Measurements from ENCODE around the gene VRK3.
A peak's percentile ranks its signal among the peaks of the same experiment; 100 is the strongest.
"Not testable (repeated sequence)": the region's sequence is repeated elsewhere in the genome, so short reads cannot be mapped to it uniquely, and the experiment has no call there.

VRK3 gene, protein sequence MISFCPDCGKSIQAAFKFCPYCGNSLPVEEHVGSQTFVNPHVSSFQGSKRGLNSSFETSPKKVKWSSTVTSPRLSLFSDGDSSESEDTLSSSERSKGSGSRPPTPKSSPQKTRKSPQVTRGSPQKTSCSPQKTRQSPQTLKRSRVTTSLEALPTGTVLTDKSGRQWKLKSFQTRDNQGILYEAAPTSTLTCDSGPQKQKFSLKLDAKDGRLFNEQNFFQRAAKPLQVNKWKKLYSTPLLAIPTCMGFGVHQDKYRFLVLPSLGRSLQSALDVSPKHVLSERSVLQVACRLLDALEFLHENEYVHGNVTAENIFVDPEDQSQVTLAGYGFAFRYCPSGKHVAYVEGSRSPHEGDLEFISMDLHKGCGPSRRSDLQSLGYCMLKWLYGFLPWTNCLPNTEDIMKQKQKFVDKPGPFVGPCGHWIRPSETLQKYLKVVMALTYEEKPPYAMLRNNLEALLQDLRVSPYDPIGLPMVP

DNA sequence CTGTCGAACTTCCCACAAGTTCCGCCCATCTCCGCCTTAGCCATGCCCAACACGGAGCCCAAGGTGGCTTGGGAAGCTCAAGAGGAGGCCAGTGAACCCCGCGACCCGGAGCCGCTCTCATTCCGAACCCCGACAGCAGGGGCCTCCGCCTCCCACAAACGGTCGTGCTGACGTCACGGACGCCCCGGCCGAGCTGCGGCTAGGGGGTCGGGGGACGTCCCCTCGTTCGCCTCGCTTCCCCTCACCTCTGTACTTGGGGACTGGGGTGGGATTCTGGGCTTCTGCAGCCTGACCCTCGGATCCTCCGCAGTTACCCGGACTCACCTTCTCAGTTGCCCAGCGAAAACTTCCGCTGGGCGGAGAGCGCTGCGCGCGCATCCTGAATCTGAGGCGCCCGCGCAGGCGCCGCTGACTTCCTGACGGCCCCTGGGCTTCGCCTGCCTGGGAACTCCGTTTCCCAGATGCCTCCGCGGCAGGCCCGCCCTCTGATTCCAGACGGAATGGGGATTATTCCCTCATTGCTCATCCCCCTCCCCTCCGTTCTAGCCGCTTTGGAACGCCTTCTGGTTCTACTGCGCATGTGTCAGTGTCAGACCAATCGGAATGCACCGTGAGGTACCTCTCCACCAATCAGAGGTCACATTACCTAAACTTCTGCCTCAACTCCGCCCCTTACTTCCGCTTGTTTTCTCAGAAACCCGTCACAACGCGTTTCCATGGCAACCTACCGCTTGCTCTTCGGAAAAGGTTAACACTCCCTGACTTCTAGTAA lies at the start of gene VRK3:
TSS of gene VRK3 (minus strand) at position 351 of the 772 bp plus-strand sequence. CDS start 9,210 bp downstream, outside the sequence.
- DNase-seq (ENCODE audit: low spot score) = peak; percentile 99
- peak; percentile 87 for FAIRE-seq

GRCh38 chr19:50068382-50068781 lies 43.2 kb upstream of the VRK3 start:
- not testable (repeated sequence) for DNase-seq (ENCODE audit: low spot score); FAIRE-seq

DNA sequence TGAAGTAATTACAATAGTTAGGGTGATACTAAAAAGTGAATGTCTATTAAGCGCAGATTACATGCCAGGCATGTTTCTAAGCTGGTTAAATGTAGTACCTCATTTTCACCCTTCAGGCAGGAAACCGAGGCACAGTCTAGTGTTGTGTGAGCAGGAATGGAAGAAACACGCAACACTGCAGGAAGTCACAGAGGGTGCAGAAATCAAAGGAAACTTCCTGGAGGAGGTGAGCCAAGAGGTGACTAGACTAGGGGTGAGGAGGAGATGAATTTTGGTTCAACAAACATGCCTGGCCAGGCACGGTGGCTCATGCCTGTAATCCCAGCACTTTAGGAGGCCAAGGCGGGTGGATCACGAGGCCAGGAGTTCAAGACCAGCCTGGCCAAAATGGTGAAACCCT lies 42.4 kb upstream of the VRK3 start:
- FAIRE-seq = no peak
- DNase-seq (ENCODE audit: low spot score) = no peak

DNA sequence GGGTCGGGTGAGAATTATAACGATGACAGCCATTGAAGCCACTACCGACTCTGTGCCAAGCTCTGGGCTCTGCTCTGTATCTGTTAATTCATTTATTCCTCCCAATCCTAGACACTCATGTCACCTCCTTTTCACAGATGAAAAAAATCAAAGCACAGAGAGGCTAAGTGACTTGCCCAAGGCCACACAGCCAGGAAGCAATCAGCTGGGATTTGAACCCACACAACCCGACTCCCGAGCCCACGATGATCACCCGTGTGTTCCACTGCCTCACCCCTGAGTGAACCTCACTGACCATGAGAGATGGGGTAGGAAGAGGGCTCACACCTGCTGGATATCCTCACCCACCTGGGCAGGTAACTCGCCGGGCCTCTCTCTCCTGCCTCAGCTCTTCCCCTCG lies 40.8 kb upstream of the VRK3 start:
- no peak for DNase-seq (ENCODE audit: low spot score)
- FAIRE-seq = no peak

GRCh38 chr19:50061650-50062049 lies 36.5 kb upstream of the VRK3 start:
- DNase-seq (ENCODE audit: low spot score) = no peak
- no peak for FAIRE-seq

DNA sequence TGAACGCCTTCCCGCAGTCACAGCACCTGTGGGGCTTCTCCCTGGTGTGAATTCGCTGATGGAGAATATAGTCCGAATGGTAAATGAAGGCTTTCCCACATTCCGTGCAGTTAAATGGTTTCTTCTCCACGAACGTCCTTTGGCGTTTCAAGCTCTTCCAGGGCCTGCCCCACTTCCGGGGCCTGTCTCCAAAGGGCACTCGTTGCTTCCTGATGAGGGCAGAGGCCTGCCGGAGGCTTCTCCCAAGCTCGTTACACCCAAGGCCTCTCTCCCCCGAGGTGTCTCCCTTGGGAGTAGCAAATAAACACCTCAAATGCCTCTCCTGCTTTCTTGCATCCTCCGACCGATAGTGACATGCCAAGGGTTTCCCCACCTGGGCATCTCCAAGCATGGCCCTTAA lies 34.9 kb upstream of the VRK3 start:
- FAIRE-seq (no peak), DNase-seq (ENCODE audit: low spot score) (no peak)

DNA sequence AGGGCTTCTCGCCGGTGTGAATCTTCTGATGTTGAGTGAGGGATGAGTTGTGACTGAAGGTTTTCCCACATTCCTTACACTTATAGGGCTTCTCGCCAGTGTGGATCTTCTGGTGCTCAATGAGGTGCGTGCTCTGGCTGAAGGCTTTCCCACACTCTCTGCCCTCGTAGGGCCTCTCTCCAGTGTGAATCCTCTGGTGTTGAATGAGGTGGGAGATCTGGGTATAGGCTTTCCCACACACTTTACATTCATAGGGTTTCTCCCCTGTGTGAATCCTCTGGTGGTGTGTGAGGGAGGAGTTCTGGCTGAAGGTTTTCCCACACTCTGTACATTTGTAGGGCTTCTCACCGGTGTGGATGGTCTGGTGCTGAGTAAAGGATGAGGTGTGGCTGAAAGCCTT lies 33.9 kb upstream of the VRK3 start:
- no peak for DNase-seq (ENCODE audit: low spot score)
- no peak for FAIRE-seq

GRCh38 chr19:50058425-50058824 lies 33.3 kb upstream of the VRK3 start:
- FAIRE-seq (no peak), DNase-seq (ENCODE audit: low spot score) (no peak)

DNA sequence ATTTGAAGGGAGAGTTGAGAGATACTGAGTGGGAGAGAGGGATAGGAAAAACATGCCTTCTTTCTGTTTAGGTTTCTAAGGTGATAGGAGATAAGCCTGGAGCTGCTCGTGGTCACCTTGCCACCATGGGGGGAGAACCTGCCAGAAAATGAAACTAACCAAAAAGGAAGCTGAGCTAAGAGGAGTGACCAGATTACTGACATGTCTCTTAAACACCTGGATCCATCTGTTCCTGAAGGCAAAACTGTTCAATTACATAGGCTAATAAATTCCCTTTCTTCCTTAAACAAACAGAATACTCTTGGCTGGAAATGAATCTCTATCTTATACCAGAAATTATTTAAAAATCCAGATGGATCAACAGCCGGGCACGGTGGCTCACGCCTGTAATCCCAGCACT lies 27.9 kb upstream of the VRK3 start:
- FAIRE-seq (no peak), DNase-seq (ENCODE audit: low spot score) (no peak)

DNA sequence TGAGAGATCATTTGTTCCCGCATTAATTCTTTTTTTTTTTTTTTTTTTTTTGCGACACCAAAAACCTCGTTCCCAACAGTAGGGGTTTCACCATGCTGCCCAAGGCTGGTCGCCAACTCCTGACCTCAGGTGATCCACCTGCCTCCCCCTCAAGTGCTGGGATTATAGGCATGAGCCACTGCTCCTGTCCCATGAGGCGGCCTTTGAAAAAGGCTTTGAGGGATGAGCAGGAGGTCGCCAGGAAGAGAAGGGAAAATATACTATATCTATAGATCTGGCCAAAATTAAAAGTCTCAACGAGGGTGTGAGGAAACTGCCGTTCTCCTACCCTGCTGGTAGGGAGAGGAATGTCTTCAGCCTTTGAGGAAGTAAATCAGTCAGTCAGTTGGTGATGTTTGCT lies 26.8 kb upstream of the VRK3 start:
- FAIRE-seq (no peak), DNase-seq (ENCODE audit: low spot score) (no peak)

GRCh38 chr19:50051228-50051895 lies 26.2 kb upstream of the VRK3 start:
- FAIRE-seq; DNase-seq (ENCODE audit: low spot score): not testable (repeated sequence)

DNA sequence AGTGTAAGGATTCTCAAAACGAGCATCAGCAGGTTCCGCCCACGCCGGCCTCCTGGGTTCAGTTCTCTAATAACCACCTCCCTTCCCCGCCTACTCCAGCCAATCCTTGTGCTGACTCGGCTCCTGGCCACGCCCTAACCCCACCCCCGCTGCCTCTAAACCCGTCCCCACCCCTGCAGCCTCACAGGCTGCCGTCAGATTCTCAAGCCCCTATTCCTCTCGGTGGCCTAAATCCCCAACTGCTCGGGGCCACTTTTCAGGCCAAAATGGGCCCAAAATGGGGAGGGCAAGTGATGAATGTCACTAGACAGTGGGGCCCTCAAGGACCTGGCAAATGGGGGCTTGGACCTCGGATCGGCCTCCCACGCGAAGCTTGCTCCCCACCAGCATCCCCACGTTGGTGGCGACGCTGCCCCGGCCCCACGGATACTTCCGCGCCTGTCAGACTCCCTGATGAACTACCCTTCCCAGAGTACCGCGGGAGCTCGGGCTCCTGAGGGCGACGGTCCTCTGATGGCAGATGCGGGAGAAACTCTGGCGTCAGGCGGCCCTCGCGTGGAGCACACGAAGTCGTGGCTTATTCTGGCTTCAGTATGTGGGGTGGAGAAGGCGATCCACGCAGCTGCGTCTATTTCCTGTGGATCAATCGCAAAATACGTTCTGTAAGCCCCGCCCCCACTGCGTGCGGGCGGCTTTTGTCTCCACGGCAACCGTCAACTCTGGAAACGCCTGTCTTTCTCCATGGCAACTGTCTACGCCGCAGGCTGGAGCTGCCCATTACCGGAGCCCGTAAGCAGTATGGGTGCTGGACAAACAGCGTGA lies 25.4 kb upstream of the VRK3 start:
- no peak for DNase-seq (ENCODE audit: low spot score)
- FAIRE-seq = no peak

GRCh38 chr19:50047671-50048070 lies 22.5 kb upstream of the VRK3 start:
- FAIRE-seq (no peak), DNase-seq (ENCODE audit: low spot score) (no peak)

GRCh38 chr19:50046649-50047503 lies 21.7 kb upstream of the VRK3 start:
- FAIRE-seq (no peak), DNase-seq (ENCODE audit: low spot score) (no peak)

DNA sequence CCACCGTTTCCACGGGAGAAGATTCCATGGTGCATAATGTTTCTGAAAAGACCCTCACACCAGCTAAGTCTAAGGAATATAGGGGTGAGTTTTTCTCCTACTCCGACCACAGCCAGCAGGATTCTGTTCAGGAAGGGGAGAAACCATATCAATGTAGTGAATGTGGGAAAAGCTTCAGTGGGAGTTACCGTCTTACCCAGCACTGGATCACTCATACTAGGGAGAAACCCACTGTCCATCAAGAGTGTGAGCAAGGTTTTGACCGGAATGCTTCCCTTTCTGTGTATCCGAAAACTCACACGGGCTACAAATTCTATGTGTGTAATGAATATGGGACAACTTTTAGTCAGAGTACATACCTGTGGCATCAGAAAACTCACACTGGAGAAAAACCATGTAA lies 19.8 kb upstream of the VRK3 start:
- FAIRE-seq (no peak), DNase-seq (ENCODE audit: low spot score) (no peak)

DNA sequence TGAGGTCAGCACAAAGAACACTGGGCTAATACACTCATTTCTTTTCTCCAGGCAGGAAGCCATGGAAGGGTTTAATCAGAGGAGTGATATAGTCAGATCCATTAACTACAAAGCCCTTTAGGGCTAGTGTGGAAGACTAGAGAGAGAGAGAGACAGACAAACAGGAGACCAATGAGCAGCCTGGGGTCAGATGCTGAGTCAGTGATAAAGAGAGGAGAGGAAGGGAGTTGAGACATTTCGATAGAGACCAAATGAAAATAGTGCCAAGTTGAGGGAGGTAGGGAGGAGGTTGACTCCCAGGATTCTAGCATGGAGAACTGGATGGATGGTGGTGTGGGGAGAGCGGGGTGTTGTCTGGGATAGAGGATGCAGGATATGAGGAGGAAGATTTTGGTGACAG lies 18.8 kb upstream of the VRK3 start:
- no peak for DNase-seq (ENCODE audit: low spot score)
- FAIRE-seq = no peak

DNA sequence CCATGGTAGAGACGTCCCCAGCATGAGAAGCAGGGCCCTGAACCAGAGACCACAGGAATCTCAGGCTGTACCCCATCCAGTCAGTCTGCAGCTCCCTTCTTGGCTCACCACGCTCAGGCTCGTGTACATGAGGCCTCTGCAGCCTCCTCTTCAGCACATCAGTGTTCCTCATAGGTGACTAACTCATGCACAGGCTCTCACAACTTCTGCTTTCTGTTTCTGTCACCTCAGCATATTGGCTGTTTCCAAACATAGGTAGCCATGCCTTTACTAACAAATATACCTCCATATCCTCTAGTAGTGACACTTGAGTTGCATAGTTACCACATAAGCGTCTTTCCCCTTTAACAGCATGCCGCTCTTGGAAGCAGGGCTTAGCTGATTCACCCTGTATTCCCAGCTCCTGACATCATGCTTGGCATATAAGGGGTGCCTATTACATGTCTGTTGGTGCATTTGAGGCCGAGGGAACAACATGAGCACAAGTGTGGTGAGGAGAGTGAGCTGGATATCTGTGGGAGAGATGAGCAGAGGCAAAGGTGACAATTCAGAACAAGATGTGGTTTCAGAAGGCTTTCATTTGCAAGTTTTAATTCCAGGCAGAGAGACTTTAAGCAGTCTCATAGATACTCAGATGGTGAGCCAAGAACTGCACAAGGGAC lies 17.3 kb upstream of the VRK3 start:
- FAIRE-seq = no peak

GRCh38 chr19:50040967-50041366 lies 15.8 kb upstream of the VRK3 start:
- DNase-seq (ENCODE audit: low spot score) (no peak), FAIRE-seq (no peak)

More for the DNA sequence above, 17.3 kb upstream of the VRK3 start:
- DNase-seq (ENCODE audit: low spot score) = no peak

DNA sequence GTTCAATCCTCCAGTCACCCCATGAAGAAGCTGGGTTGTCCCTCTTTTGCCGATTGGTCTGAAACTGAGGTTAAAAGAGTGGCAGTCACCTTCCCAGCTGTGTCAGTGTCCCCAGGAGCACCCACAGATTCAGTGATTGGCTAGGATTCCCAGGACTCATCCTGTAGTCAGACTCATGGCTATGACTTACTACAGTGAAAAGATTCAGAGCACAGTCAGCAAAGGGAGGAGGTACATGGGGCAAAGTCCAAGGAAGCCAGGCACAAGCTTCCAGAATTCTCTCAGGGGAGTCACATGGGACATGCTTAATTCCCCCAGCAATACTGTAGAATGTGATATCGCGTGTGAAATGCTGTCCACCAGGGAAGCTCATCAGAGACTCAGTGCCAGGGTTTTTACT lies 14.8 kb upstream of the VRK3 start:
- no peak for FAIRE-seq
- no peak for DNase-seq (ENCODE audit: low spot score)

DNA sequence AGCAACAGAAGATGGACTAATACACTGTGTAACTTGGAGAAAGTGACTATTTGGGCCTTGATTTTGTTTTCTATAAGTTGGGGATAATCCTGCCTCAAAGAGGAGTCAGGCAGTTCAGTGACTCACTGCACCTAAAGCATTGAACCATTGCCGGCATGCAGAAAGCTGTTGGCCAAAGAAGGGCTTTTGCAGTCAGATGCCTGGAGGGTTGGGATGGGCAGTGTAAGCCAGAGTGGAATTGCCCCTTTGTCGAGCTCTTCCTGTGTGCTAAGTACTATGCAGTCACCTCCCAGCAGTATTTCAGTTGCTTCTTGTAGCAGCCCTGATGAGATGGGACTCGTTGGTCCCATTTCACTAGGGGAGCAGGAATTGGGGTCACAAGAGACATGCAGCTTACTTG lies 11.7 kb upstream of the VRK3 start:
- no peak for DNase-seq (ENCODE audit: low spot score)
- FAIRE-seq = no peak
